ENCODE measurements around the gene HMOX1.

The HMOX1 gene

DNA sequence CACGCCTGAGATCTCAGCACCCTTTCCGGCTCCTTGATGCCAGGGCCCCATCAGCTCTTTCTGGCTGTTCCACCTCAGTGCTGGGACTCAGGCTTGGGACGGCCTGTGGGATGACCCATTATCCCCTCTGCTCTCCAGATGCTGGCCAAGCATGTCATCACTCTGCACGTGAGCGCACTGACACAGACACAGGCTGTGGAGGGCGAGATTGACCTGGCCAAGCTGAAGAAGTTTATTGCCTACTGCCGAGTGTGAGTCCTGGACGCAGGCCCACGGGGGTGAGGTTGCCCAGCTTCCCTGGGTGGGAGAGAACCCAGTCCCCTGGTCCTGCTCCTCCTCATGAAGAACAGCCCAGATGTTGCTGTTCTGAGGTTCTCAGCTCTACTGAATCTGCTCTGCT is 36.7 kb downstream of the HMOX1 start:
- FAIRE-seq: no peak
- no peak for DNase-seq (ENCODE audit: insufficient read length, low spot score)
- TF ChIP-seq POLR2A (IDR thresholded peaks at IDR 0.05; ENCODE audit: low read depth, low read length): no peak

DNA sequence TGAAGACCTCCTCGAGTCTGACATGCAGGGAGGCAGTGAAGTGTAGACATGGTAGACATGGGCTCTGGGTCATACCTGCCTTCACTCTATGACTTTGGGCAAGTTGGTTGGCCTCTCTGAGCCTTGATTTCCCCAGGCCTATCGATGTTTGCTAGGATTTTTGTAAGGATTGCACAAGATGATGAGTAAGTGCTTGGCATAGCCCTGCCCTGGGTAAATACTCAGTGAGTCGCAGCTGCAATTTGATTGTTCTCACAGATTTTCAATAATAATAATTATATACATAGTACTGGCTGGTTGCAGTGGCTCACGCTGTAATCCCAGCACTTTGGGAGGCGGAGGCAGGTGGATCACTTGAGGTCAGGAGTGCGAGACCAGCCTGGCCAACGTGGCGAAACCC is 37.2 kb downstream of the HMOX1 start:
- FAIRE-seq (no peak), DNase-seq (ENCODE audit: insufficient read length, low spot score) (no peak)
- TF ChIP-seq POLR2A (IDR thresholded peaks at IDR 0.05; ENCODE audit: low read depth, low read length): no peak

DNA sequence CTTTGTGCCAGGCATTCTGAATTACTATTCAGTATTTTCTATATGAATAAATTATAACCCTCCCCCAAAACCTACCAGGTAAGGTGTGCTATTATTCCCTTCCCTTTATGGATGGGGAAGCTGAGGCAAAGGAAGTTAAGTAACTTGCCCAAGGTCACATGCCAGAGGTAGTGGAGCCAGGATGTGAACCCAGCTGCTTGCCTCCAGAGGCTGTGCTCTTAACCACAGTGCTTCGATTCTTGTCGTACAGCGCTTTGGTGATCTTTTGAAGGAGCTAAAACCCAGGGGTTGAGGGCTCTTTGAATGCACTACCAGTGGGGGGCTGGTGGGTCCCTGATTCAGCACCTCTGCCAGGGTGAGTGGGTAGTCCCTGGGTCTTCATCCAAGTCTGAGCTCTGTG is 37.8 kb downstream of the HMOX1 start:
- TF ChIP-seq POLR2A (IDR thresholded peaks at IDR 0.05; ENCODE audit: low read depth, low read length): no peak
- no peak for FAIRE-seq
- no peak for DNase-seq (ENCODE audit: insufficient read length, low spot score)

DNA sequence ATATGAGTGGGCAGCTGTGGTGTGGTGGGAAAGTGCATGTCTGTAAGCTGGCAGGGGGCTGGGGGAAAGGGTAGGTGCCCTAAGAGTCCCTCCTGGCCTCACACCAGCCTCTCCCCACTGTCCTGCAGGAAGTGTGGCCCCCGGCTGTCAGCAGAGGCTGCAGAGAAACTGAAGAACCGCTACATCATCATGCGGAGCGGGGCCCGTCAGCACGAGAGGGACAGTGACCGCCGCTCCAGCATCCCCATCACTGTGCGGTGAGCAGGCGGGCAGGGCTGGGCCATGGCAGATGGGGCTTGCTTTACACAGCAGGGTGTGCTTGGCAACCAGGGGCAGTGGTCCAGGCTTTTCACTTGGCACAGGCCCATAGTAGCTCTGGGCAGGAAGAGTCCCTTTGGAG is 38.9 kb downstream of the HMOX1 start:
- no peak for FAIRE-seq
- no peak for TF ChIP-seq POLR2A (IDR thresholded peaks at IDR 0.05; ENCODE audit: low read depth, low read length)

DNA sequence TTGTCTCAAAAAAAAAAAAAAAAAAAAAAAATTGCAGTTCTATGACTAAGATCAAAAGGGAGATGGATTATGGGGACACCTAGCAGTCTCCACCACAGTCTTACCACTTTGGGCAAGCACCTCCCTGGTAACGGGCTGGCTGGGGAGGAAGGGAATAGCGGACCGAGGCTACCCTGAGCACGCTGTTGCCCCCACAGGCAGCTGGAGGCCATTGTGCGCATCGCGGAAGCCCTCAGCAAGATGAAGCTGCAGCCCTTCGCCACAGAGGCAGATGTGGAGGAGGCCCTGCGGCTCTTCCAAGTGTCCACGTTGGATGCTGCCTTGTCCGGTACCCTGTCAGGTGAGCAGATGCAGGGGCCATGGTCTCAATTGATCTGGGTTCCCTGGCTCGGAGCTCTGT is 40.2 kb downstream of the HMOX1 start:
- TF ChIP-seq POLR2A (IDR thresholded peaks at IDR 0.05; ENCODE audit: low read depth, low read length): no peak
- FAIRE-seq: no peak
- no peak for DNase-seq (ENCODE audit: insufficient read length, low spot score)

More for the DNA sequence above, 38.9 kb downstream of the HMOX1 start:
- no peak for DNase-seq (ENCODE audit: insufficient read length, low spot score)

DNA sequence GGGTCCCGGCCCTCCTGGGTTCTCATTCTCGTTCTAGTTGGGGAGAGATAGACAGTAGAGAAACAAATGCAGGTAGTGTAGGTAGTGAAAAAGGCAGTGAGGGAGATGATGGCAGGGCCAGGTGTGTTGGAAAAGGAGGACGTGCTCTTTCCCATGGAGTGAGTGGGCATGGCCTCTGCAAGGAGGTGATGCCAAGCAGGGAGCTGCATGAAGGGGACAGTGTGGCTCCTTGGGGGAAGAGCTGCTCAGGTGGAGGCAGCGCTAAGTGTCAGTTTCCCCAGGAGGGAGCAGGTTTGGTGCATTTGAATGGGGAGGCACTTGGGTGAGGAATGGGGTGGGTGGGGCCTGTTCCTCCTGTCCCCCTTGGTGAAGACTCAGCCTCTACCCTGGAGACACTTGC is 41.2 kb downstream of the HMOX1 start:
- no peak for TF ChIP-seq POLR2A (IDR thresholded peaks at IDR 0.05; ENCODE audit: low read depth, low read length)
- FAIRE-seq (no peak), DNase-seq (ENCODE audit: insufficient read length, low spot score) (no peak)

DNA sequence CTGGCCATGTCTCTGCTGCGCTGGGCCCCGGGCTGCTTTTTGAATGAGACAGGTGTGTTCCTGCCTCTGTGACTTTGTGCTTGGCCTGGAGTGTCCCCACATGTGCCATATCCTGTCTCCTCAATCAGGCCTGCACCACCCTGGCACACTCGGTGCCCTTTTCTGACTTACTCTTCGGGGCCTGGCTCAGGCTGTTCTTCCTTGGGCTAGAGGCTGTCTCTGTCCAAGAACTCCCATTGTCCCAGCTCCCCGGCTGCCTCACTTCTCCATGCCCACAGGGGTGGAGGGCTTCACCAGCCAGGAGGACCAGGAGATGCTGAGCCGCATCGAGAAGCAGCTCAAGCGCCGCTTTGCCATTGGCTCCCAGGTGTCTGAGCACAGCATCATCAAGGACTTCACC is 42.0 kb downstream of the HMOX1 start:
- TF ChIP-seq POLR2A (IDR thresholded peaks at IDR 0.05; ENCODE audit: low read depth, low read length): no peak
- no peak for DNase-seq (ENCODE audit: insufficient read length, low spot score)
- FAIRE-seq: no peak

DNA sequence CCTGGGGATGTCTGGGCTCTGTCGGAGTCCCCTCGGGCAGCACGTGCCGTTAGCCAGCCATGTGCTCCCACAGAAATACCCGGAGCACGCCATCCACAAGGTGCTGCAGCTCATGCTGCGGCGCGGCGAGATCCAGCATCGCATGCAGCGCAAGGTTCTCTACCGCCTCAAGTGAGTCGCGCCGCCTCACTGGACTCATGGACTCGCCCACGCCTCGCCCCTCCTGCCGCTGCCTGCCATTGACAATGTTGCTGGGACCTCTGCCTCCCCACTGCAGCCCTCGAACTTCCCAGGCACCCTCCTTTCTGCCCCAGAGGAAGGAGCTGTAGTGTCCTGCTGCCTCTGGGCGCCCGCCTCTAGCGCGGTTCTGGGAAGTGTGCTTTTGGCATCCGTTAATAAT is 43.2 kb downstream of the HMOX1 start:
- FAIRE-seq: no peak
- no peak for TF ChIP-seq POLR2A (IDR thresholded peaks at IDR 0.05; ENCODE audit: low read depth, low read length)
- DNase-seq (ENCODE audit: insufficient read length, low spot score): no peak

DNA sequence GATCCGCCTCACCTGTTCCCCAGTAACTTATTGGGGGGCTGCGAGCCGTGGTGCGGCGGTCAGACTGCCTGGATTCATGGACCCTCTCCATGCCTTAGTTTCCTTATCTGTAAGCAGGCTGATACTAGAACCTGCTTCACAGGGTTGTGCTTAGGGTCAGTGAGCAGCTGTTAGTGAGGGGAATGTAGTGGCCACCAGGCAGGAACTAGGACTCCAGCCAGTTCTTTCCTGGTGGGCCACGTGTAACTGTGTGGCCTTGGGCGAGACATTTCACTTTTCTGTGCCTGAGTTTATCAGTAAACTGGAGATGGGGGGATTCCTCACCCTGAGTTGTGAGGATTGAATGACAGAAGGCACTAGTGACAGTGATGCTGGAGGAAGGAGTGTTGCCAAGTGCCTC is 43.9 kb downstream of the HMOX1 start:
- TF ChIP-seq POLR2A (IDR thresholded peaks at IDR 0.05; ENCODE audit: low read depth, low read length): no peak
- DNase-seq (ENCODE audit: insufficient read length, low spot score): no peak
- no peak for FAIRE-seq

DNA sequence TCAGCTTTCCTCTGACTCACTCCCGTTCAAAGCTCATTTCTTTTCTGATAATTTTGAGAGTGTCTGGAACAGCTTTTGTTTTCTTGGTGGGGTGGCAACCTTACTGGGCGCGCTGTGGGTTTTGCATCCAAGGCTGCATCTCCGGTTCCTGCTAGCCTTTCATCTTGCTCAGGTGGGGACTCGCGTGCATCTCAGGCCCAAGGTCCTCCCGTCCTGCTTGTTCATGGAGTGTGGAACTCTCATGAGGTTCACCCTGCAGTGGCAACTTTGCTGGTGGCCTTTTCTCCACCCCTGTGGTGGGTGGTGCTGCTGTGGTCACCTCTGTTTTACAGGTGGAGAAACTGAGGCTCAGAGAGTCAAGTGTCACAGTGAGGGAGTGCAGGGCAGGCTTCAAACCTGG is 44.6 kb downstream of the HMOX1 start:
- FAIRE-seq: no peak
- no peak for TF ChIP-seq POLR2A (IDR thresholded peaks at IDR 0.05; ENCODE audit: low read depth, low read length)
- DNase-seq (ENCODE audit: insufficient read length, low spot score): no peak

DNA sequence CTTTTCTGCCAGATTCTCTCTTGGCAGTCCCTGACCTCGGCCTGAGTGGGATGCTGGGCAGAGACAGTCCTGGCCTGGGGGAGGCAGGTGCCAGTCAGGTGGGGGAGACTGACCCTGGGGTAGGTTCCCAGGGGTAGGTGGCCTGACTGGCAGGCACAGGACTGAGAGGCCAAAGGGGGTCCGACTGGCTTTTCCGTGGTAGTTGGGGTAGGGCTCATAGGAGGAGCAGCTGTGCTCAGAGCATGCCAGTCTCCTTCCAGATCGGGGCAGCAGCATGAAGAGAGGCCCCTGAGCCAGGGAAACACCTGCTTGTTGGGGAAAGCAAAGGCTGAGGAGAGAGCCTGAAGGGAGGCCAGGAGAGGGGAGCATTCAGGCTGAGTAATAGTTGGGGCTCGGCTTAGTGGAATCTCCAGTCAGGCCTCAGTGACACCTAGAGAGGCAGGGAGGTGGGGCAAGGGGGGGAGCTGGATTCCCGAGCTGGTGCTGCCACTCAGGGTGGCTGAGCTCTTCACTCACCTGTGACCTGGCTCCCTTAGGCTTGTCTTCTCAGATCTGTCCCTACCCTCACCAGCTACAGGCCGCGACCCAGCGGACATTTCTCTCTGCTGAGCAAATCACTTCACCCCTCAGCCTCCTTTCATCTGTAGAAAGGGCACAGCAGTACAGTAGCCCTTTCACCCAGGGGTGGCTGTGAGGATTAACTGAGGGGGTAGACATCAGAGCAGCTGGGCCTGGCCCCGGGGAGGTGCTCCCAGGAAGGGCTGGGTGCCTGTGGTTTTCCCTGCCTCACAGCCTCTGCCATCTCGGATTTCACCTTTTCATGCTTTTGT is 45.3 kb downstream of the HMOX1 start:
- DNase-seq (ENCODE audit: insufficient read length, low spot score) (no peak), FAIRE-seq (peak; percentile 53)
- no peak for TF ChIP-seq POLR2A (IDR thresholded peaks at IDR 0.05; ENCODE audit: low read depth, low read length)

DNA sequence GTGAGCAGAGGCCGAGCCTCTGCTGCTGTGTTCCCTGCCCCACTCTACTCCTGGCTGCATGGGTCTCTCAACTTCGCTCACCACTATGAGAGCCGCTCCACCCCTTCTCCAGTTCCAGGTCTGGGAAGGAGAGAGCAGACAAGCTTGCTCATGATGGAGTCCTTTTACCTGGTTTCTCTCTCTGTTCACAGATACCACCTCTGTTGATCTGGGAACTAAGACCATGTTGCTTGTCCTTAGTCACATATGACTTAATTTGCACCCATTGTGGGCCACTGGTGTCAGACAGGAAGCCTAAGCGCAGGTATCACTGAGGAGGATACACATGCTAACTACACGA is 45.9 kb downstream of the HMOX1 start:
- FAIRE-seq (no peak), DNase-seq (ENCODE audit: insufficient read length, low spot score) (no peak)
- TF ChIP-seq POLR2A (IDR thresholded peaks at IDR 0.05; ENCODE audit: low read depth, low read length): no peak

DNA sequence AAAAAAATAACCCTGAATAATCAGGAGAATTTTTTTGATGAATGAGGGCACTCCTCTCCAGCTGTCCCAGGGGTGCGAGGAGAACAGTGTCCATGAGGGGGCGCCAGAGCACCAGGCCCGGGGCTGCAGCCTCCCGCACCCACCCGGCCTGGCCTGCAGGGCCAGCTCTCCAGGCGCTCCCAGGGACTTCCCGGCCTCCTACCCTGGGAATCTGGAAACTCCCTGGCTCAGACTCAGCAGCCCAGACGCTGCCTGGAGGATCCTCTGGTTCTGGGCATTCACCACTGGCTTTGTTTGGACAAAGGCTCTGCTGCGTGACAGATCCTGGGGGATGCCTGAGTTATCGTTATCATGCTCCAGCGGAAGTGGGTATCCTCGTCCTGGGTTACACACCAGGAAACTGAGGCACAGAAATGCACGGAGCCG is 50.0 kb downstream of the HMOX1 start:
- FAIRE-seq (no peak), DNase-seq (ENCODE audit: insufficient read length, low spot score) (peak; percentile 75)
- TF ChIP-seq POLR2A (IDR thresholded peaks at IDR 0.05; ENCODE audit: low read depth, low read length): no peak

DNA sequence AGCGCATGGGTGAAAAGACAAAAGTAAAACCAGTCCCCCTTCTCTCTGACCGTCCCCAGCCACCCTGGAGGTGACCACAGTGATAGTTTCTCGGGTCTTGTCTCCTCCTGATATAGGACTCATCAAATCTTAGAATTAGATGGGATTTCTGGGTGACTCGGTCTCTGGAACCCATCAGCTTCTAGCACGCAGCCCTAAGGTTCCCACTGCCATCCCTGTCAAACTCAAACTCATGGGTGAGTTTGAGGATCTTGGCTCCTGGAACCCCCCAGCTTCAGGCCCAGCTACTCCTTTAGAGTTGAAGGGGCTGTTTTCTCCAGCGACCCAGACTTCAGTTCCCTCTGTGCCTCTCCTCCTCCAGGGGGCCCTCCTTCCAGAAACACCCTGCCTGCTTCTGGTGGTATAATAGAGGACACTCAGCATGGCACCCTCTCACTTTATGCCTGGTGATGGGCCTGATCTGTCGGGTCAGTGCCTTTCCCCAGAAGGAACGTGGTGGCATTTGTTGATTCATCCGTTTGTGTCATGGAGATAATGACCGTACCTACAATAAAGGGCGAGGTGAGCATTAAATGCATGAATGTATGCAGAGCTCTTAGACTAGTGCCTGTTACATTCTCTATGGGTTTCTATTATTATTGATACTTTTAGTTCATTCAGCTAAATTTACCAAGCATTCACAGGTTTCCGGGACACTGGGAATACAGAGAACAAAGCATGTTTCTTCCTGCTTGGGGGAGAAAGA is 50.8 kb downstream of the HMOX1 start:
- TF ChIP-seq POLR2A (IDR thresholded peaks at IDR 0.05; ENCODE audit: low read depth, low read length): no peak
- no peak for FAIRE-seq
- no peak for DNase-seq (ENCODE audit: insufficient read length, low spot score)
